Measurements from ENCODE around the gene RAB9A.
"Not testable (repeated sequence)": the region's sequence is repeated elsewhere in the genome, so short reads cannot be mapped to it uniquely, and the experiment has no call there.

Gene RAB9A

DNA sequence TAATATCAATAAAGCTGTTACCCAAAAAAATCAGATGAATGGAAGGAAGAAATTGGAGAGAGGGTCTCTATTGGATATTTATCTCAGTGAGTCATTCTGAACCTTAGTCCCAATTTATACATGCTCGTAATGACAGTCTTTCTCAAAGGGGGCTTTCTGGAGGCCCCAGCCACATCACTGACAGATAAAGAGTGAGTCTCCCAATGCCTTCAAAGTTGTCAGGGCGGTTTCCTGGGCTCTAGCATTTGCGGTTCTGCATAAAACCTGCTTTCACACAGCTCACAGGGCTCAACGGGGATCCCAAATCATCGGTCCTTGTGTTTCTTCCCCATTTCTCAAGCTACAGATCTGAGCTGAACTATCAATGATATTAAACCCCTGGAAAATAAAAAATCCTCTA, 18.7 kb upstream of the RAB9A start:
- DNase-seq: no peak

DNA sequence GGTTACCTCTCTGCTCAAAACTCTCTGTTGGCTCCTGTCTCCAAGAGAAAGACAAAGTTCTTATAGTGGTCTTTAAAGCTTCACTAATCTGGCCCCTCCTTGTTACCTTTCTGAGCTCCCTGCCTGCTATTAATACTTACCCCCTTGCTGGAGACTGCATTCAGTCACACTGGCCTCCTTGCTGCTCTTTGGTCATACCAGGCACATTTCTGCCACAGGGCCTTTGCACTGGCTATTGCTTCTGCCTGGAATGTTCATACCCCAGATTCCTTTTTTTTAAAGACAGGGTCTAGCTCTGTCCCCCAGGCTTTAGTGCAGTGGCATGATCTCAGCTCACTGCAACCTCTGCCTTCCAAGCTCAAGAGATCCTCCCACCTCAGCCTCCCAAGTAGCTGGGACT, 15.9 kb upstream of the RAB9A start:
- DNase-seq: no peak

DNA sequence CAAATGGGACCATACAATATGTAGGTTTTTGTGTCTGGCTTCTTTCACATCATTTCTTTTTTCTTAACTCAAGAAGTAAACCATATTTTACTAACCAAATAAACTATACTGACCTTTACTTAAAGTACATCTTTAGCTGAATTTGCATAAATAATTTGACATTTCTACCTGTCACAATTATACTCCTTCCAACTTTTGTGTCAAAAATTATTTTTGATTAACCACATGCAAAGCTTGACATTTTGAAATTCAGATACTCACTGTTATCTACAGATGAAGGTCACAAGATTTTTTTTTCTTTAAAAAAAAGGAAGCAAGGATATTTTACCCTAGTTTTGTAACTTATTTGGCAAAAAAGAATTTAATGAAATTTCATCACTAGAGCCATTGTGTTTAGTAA, 12.0 kb upstream of the RAB9A start:
- no peak for DNase-seq

DNA sequence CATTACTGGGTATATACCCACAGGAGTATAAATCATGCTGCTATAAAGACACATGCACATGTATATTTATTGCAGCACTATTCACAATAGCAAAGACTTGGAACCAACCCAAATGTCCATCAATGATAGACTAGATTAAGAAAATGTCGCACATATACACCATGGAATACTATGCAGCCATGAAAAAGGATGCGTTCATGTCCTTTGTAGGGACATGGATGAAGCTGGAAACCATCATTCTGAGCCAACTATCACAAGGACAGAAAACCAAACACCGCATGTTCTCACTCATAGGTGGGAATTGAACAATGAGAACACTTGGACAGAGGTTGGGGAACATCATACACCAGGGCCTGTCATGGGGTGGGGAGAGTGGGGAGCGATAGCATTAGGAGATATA, 9.2 kb upstream of the RAB9A start:
- not testable (repeated sequence) for DNase-seq

DNA sequence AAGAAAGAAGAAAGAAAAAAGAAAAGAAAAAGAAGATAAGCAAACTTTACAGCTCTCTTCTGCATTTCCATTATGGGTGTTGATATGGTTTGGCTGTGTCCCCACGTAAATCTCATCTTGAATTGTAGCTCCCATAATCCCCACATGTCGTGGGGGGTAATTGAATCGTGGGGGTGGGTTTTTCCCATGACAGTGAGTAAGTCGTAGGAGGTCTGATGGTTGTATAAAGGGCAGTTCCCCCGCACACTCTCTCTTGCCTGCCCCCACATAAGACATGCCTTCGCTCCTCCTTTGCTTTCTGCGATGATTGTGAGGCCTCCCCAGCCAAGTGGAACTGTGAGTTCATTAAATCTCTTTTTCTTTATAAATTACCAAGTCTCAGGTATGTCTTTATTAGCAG, 7.3 kb upstream of the RAB9A start:
- DNase-seq: no peak

DNA sequence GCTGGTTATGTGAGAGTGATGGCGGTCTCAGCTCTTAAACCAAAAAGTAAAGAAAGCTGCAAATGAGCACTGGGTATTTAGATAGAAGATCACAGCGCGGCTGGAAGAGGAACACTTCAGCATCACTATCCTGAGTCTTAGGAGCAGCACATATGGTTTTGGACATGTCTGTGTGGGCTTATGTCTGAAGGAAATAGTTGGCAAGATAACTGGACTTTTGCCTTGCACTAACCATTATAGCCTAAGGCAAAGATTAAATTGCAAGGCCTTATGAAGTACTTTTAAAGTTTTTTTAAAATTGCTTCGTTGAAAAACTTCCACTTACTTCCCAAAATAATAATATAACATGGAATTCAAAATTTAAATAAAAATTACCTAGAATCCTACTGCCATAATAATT, 4.6 kb upstream of the RAB9A start:
- no peak for DNase-seq

DNA sequence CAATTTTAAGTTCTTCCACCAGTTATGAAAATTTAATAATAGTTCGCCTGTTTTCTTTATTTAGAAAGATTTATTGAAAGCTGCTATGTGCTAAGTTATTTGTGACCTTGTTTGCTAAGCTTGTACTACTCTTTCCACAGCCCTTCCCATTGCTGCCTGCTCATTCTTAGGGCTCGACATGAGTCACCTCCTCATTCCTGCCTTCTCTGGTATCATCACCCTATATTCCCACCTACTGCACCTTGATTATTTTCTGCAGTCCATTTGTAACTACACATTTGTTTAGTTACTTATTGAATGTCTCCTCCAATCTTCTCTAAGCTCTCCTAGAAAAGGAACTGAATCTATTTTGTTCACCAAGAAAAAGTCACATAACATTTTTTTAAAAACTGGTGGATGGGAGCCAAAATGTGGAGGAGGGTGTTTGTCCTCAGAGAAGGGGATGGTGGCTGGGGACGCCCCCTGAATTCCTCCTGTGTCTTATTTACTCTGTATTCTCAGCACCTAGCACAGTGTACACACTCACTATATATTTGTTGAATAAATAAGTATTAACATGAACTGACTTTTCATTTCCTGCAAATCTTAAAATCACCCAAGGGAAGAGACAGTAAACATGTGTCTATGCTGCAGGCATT, 3.7 kb upstream of the RAB9A start:
- DNase-seq: no peak

DNA sequence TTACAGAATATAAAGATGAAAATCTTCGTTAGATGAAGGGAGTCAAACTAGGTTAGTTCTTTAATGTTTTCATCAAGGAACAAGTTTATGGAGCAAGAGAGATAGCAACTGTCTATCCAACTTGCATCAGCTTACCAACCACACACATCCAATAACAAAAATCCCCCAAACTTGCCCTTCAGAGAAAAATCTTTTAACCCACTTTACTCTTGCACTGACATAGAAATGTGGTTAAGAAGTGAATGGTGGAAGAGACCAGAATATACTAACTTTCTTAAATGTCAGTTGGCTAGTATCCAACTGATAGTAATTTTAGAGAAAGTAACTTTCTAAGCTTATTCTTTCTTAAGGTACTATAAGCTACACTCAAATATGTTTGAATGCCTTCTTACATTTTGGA, 1.7 kb upstream of the RAB9A start:
- no peak for DNase-seq

DNA sequence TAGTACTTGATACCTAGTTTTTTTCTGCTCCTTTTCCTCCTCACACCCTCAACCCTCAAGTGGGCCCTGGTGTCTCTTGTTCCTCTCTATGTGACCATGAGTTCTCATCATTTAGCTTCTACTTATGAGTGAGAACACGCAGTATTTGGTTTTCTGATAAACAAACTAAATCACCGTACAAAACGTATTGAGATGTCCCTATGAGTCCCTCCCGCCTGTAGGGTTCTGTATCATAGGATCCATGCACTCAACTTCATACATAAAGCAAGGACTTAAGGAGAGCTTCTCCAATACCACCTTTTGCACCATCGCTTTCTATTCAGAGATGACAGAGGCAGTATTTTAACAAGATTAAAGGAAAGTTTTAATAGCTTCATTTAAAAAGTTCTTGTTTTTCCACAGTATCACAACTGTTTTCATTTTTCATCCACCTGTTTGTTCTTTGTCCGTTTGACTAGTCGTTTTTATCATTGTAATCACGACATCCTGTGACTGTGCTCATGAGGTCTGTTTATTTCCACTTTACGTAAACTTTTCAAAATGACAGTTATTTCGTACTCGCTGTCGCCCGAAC, 457 bp upstream of the RAB9A start:
- DNase-seq: no peak

DNA sequence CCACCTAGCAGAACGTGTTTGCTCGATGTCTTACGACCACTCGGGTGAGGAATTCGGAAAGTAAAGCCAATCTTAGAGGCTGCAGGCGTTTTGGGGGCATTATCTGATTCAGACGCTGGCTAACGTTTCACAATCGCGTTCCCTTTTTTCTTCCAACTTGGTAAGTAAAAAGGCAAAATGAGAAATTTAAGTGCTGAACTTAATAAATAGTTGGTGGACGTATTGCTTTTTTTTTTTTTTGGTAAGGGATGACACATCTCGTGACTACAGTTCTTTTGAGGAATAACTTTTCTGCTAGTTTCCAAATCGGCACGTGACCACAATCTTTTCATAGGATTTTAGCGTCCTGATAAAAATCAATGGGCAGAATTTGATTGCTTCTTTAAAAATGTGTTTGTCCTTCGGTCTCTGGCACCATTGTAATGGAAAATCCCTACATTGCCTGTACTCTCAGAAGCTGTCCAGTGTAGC, 848 bp downstream of the RAB9A start:
- DNase-seq: no peak

DNA sequence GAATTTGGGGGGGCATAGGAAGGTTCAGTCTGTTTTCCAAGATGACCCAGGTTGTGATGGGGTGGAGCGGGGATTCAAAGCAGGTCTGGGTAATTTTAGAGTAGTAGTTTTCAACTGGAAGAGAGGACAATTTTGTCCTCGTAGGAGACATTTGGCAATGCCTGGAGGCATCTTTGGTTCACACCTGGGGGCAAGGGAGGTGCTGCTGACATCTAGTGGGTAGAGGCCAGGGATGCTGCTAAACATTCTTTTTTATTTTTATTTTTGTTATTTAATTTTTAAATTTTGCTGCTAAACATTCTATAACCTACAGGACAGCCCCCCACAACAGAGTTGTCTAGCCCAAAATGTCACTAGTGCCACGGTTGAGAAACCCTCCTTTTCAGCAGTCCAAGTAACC, 1.9 kb downstream of the RAB9A start:
- DNase-seq: no peak

DNA sequence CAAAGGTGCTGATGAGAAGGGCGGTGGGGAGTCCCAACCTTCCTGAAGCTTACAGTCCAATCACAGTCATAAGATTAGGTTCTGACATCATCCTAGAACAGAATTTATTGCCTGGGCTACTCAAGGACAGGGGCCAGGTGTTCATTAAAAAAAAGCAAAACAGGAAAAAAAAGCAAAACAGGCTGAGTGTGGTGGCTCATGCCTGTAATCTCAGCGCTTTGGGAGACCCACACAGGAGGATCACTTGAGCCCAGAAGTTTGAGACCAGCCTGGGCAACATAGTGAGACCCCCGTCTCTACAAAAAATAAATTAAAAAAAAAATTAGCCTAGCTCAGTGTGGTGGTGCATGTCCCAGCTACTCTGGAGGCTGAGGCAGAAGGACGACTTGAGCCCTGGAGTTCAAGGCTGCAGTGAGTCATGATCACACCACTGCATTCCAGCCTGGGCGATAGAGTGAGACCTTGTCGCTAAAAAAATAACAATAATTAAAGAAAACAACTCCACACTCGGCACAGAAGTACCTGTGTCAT, 3.0 kb downstream of the RAB9A start:
- DNase-seq: no peak

DNA sequence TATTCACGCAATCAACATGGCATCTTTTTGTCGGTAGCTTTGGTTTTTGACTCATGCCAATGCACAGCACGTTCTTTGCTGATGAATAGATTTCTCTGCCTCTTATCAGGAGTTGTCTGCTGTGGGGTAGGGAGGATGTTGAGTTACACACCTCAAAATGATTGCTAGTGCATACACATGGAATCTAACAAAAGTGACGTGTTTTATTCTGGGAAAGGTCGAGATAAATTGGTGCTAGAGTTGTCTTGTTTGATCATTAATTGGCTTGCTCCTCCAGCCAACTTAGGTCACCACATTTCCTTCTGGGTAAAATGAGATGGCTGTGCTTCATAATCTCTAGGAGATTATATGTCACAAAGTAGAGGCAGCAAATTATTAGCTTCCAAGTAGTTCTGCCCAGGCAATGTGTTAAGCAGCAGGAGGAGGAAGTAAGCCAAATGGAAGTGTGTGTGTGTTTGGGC, 3.9 kb downstream of the RAB9A start:
- DNase-seq: no peak

DNA sequence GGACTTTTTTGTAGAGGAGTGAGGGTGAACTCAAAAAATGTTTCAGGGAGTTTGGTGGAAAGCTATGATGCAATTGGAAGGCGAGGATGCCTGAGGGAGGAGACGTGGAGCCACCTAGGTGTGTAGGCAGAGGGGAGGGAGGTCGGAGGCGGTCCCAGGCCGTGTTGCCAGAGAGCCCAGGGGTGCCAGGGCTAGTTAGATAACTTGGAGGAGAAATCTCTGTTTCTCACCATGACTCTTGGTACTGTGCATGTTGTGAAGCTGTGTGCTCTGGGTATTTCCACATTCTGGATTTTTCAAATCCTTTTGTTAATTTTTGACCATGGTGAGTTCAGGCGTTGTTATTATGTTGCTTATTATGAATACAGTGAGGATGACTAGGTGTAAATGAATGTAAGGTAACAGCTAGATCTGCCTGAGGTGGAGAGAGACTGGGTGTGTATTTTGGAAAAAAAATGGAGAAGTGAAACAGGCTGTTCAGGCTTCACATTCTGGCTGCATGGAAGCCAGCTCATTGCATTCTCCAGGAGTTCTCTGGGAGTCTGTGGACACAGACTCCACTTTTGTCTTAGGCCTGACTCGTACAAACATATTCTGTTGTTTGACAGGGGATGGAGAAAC, 4.5 kb downstream of the RAB9A start:
- DNase-seq: no peak

DNA sequence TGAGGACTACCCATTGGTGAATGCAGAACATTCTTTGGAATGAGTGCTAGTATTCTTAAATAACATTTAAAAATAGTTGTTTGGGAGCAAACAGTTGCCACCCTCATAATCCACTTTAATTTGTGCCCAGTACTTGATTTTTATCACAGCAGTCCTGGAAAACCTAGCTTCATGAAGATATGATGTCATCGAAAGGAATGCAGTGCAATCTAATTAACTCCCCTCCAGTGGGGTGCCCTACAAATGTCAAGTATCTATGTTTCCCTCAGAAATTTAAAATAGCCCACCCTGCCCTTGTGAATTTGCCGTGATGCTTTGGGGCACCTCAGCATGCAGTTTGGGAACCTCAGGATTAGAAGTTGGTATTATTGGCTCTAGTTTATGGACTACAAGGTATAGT, 5.4 kb downstream of the RAB9A start:
- no peak for DNase-seq

DNA sequence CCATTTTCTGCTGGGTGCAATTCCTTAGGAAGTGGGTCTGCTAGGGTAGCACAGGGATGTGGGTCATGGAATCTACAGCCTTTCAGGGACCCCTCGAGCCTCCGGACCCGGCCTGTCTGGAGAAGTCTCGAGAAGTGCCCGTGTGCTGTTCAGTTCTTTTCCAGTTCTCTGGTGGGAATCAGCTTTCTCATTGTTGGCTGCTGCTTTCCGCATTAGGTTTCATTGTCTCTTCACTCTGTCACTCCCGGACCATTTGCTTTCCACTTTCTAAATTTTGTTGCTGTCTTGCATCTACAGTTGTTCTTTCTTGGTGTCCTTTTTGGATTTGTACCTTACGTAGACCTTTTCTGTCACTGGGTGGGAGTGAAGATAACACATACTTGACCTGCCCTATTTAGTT, 6.1 kb downstream of the RAB9A start:
- no peak for DNase-seq

DNA sequence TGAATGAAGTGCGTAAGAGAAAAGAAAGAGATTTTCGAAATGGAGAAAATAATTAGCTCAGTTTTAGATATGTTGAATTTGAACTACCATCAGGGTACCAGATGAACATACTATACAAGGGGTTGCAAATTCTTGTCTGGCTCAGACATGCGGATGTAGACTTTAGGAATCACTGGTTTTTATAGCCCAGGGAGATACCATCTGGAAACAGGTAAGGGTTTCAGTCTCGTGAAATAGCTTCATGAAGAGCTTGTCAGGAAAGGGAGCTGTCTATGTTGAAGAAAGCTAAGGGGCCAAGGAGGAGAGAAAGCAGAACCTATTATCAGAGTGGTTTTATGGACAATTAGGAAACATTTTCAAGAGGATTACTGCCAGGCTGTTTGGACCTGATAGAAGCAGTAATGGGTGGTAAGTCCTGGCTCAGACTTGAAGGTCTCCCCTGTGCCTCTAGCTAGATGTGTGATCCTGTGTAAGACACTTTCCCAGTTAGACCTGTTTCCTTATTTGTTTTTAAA, 6.7 kb downstream of the RAB9A start:
- no peak for DNase-seq

DNA sequence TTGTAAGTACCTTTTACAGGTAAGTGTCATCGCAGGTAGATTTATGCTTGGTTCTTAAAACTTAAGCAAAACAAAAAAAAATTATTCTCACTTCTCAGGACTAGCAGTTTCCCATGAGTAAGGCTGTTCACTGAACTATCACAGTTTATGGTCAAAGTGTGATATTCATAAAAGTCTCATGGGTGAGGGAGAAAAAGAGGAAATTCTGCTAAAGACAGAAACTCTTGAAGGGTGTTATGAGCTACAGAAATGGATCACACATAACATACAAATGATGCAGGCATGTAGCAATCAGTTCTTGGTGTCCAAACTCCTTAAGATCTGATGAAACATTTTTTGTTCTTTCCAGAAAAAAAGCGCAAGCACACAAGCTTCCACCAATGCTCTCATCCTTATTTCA, 8.5 kb downstream of the RAB9A start:
- no peak for DNase-seq

DNA sequence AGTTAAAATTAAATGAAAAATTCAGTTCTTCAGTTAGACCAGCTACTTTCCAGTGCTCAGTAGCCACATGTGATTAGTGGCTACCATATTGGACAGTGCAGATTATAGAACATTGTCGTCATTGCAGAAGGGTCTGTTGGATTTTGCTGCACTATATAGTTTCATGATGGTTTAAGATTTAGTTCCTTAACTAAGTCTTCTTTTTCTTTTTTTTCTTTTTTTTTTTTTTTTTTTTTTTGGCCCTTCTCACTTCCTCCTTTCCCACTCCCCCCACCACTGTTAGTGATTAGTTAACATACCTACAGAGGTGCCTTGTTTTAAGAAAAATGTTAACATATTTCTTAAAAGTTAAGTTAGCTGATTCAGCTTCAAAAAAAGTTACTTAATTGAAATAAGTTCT, 9.0 kb downstream of the RAB9A start:
- no peak for DNase-seq

DNA sequence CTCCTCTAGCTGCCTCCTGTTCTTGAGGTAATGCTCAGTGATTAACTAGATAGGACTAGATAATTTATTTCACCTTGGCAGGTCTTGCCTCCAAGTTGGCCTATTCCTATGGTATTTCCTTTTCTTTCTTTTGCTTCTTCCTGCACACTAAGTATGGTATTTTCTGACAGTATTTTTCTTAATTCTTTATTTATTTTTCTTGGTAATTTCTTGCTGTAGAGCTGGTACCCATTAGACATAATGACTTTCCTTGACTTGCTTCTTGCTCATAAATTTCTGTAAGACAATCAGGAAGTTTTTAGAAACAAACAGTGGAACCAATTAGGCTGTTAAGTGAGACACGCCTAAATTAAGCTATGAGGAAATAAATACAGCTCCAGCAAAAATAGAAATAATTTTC, 9.5 kb downstream of the RAB9A start:
- no peak for DNase-seq

DNA sequence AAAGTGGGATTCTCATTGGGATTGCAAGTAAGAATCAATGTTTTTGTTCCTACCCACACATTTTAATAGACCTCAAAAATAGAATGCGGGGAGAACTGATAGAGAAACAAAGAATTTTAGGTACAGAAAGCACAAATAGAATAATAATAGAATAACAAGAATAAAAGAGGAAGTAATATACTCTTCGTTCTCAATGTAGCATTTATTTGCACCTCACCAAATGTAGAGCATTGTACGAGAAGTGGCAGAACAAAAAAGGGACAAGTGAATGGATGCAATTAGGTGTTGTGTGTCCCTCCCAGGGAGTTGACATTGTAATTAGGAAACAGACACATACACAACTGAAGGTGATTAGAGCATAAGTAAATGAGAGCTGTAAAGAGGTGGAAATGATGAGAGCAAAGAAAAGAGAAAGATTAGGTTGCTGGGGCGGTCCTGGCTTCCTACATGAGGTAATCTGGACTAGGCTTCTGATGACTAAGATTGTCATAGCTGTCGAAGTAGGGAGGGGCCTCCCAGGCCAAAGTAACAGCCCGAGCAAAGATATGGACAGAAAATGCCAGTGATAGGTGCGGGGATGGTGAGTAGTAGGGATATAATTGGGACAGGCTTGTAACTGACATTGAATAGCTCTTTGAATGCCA, 10.4 kb downstream of the RAB9A start:
- DNase-seq: no peak

DNA sequence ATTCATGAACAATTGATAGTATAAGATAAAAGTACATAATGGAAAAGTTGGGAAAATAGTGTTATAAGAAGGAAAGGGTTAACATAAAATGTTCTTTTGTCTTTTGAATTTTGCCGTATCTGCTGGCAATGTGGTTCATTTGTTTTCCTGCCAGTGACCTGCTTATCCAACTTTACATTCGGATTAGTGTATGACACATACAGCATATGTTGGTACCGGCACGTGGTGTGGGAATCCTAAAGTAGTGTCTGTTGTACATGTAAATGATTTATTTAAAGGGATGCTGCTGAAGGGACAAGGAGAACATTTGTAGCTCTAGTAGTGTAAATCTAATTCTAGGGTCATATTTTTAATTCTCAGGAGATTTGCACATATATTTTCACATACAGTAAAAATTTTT, 11.5 kb downstream of the RAB9A start:
- no peak for DNase-seq

DNA sequence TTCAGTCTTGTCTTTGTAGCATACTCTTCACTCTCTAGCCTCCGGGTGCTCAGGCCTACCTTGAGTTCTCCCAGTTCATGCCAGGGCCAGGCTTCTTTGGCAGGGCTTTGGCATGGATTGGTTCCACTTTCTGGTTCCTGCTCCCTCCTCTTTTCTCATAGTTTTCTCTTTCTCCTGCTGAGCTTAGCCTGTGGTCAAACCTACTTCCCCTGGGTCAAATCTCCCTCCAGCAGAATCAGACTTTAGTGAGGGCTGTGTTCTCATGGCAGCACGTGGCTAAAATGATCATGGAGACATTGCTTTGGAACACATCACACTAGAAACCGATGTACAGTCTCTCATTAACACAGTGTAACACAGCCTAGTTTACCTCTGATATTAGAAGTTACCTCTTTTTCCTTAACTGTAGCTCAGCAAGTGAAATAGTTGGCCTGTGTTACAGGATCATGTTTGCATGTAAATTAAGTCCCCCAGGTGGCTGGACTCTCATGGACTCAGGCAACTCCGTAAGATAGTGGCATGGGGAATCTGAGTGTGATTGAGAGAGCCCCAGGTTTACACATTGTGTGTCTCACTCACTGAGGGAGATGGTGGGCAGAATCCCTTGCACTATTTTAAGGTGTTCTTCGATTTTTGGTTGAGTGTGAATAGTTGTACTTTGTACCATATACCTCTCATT, 13.3 kb downstream of the RAB9A start:
- no peak for DNase-seq
